ENCODE measurements around the gene ACTL6A. TPM values are rescaled to one million over a fixed set of nuclear protein-coding genes. Genes with fewer than 3 reads are reported as not detected.
A peak's percentile ranks its signal among the peaks of the same experiment; 100 is the strongest.

The ACTL6A gene
- total RNA-seq, 1 experiment from 2014 or later: 119 TPM

DNA sequence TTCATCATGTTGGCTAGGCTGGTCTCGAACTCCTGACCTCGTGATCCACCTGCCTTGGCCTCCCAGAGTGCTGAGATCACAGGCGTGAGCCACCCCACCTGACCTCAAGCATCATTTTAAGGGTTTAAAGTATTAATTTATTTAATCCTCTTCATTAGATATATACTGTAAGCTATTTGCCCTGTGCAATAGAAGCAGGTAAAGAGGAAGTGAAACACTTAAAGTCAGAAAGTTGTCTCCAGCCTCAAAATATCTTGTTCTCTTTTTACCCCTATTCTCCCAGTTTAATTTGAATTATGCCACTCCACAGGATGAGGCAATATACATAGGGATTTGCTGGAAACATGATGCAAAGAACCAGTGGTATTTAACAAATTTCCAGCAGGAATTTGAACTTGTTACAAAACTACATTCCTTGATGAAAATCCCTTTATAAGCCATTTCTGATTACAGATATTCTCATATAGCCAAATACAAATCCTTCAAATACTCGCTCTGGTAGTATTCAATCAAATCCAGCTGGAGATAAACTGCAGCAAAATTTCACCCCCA is 43.9 kb downstream of the ACTL6A start:
- no peak for DNase-seq (ENCODE audit: low read depth in 1 of 2, low spot score in 2 of 2)
- Histone ChIP-seq H3K4me1 (replicated peaks) (no peaks in the 10 kb centered on the region), H3K36me3 (peaks cover 25% of the 10 kb centered on the region), H3K27me3 (replicated peaks) (no peaks in the 10 kb centered on the region), H3K4me3 (no peak overlapping the region), H3K27ac (no peak overlapping the region), H3K9me3 (replicated peaks) (no peaks in the 10 kb centered on the region)

GRCh38 chr3:179608931-179609720 is 46.4 kb downstream of the ACTL6A start:
- Histone ChIP-seq H3K27me3 (replicated peaks) (no peaks in the 10 kb centered on the region), H3K27ac (no peak overlapping the region), H3K4me3 (no peak overlapping the region), H3K36me3 (peaks cover 15% of the 10 kb centered on the region), H3K4me1 (replicated peaks) (peaks cover 12% of the 10 kb centered on the region), H3K9me3 (replicated peaks) (no peaks in the 10 kb centered on the region)
- no peak for DNase-seq (ENCODE audit: low read depth in 1 of 2, low spot score in 2 of 2)

- Histone ChIP-seq H3K27ac (no peak overlapping the region), H3K36me3 (peaks cover 15% of the 10 kb centered on the region), H3K27me3 (replicated peaks) (no peaks in the 10 kb centered on the region), H3K9me3 (replicated peaks) (no peaks in the 10 kb centered on the region), H3K4me3 (no peak overlapping the region), H3K4me1 (replicated peaks) (peaks cover 20% of the 10 kb centered on the region)
- no peak for DNase-seq (ENCODE audit: low read depth in 1 of 2, low spot score in 2 of 2)
Measured at GRCh38 chr3:179610066-179610465, 47.3 kb downstream of the ACTL6A start.

- no peak overlapping the region for H3K4me3 ChIP-seq
- H3K27ac ChIP-seq: peak overlapping the region; percentile 69
- H3K36me3 ChIP-seq: peaks cover 20% of the 10 kb centered on the region
Measured at GRCh38 chr3:179613807-179614206, 51.1 kb downstream of the ACTL6A start.

GRCh38 chr3:179615458-179616173 is 52.9 kb downstream of the ACTL6A start:
- DNase-seq (ENCODE audit: low read depth in 1 of 2, low spot score in 2 of 2): no peak
- H3K9me3 ChIP-seq (replicated peaks): no peaks in the 10 kb centered on the region
- H3K27me3 ChIP-seq (replicated peaks): no peaks in the 10 kb centered on the region
- no peak overlapping the region for H3K4me3 ChIP-seq
- H3K36me3 ChIP-seq: peaks cover 29% of the 10 kb centered on the region
- H3K27ac ChIP-seq: peak overlapping the region; percentile 69
- peaks cover 27% of the 10 kb centered on the region for H3K4me1 ChIP-seq (replicated peaks)

More at GRCh38 chr3:179613807-179614206, 51.1 kb downstream of the ACTL6A start:
- DNase-seq (ENCODE audit: low read depth in 1 of 2, low spot score in 2 of 2): peak in 1 of 2 experiments; percentile 79
- no peaks in the 10 kb centered on the region for H3K9me3 ChIP-seq (replicated peaks)
- peaks cover 27% of the 10 kb centered on the region for H3K4me1 ChIP-seq (replicated peaks)
- H3K27me3 ChIP-seq (replicated peaks): no peaks in the 10 kb centered on the region

- Histone ChIP-seq H3K27ac (no peak overlapping the region), H3K36me3 (peaks cover 61% of the 10 kb centered on the region), H3K4me1 (replicated peaks) (no peaks in the 10 kb centered on the region), H3K27me3 (replicated peaks) (no peaks in the 10 kb centered on the region), H3K4me3 (no peak overlapping the region), H3K9me3 (replicated peaks) (no peaks in the 10 kb centered on the region)
- no peak for DNase-seq (ENCODE audit: low read depth in 1 of 2, low spot score in 2 of 2)
Measured at GRCh38 chr3:179622023-179622422, 59.3 kb downstream of the ACTL6A start.

- Histone ChIP-seq H3K36me3 (peaks cover 45% of the 10 kb centered on the region), H3K4me3 (no peak overlapping the region), H3K4me1 (replicated peaks) (no peaks in the 10 kb centered on the region), H3K27me3 (replicated peaks) (no peaks in the 10 kb centered on the region), H3K27ac (no peak overlapping the region), H3K9me3 (replicated peaks) (no peaks in the 10 kb centered on the region)
- no peak for DNase-seq (ENCODE audit: low read depth in 1 of 2, low spot score in 2 of 2)
Measured at GRCh38 chr3:179624451-179624850, 61.7 kb downstream of the ACTL6A start.

DNA sequence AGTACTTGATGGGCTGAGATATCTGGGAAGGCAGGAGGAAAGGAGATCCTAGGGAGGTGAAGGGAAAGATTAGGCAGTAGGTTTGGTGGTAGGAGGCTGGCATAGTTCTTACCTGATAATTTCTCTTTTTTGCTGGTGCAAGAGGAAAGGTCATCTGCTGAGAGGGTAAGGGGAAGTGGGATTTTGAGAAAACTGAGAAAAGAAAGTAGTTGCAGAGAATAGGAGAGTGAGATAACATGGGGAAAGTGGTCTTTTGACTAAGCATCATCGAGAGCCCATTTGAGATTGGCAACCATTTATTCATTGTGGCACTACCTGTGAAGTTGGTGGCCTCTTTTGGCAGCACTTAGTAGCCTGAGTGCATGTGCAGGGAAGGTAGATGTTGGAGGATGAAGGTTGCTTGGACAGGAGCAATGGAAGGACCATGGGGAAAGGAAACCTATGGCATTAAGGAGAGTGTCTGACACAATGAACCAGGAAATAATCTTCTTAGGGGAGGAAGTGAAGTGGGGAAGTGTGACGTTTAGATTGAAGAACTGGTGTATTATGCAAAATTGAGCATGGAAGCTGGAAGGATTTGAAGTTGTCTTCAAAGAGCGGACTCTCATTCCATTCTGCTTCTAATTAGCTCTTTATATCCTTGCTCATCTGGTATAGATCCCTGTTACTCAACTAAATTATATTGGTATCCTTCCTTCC is 68.2 kb downstream of the ACTL6A start:
- H3K4me1 ChIP-seq (replicated peaks): no peaks in the 10 kb centered on the region
- no peak overlapping the region for H3K27ac ChIP-seq
- no peak for DNase-seq (ENCODE audit: low read depth in 1 of 2, low spot score in 2 of 2)
- H3K9me3 ChIP-seq (replicated peaks): no peaks in the 10 kb centered on the region
- no peak overlapping the region for H3K4me3 ChIP-seq
- no peaks in the 10 kb centered on the region for H3K27me3 ChIP-seq (replicated peaks)
- H3K36me3 ChIP-seq: peaks cover 2% of the 10 kb centered on the region

Other genes starting within 250 kb of the ACTL6A start
- gene ZNF639, start 239.9 kb upstream of the ACTL6A start, total RNA-seq (2014; rRNA removed; shearing (Covaris generic)): 71.3 and 80.5 TPM in 2 replicates
- 29.7 and 40.2 TPM in 2 replicates for gene MFN1, start 215.2 kb upstream of the ACTL6A start, total RNA-seq (2014; rRNA removed; shearing (Covaris generic))
- 105 and 113 TPM in 2 replicates for gene GNB4, start 111.5 kb upstream of the ACTL6A start, total RNA-seq (2014; rRNA removed; shearing (Covaris generic))
- gene MRPL47, start 41.7 kb downstream of the ACTL6A start, total RNA-seq (2014; rRNA removed; shearing (Covaris generic)): 49.3 and 80.3 TPM in 2 replicates
- 181 and 200 TPM in 2 replicates for gene NDUFB5, start 41.9 kb downstream of the ACTL6A start, total RNA-seq (2014; rRNA removed; shearing (Covaris generic))
- 10.5 and 14.2 TPM in 2 replicates for gene USP13, start 90.1 kb downstream of the ACTL6A start, total RNA-seq (2014; rRNA removed; shearing (Covaris generic))